GM12864 (cell line): ENCODE results near the gene MYH7.

ENCODE experiments used
- DNase-seq: peaks from one replicate; pipeline ENCODE4 v3.0.0-alpha.2; 2011; ENCODE audit warnings: low read depth
- H3K4me3 ChIP-seq: 2 replicates; pipeline ENCODE4 v1.5.1; 2011; ENCODE audit warnings: mild to moderate bottlenecking, low read depth, low read length, control low read depth
- TF ChIP-seq, protein P1 (sequence below): IDR thresholded peaks from 2 replicates; pipeline ENCODE4 v1.5.1; 2011; ENCODE audit warnings: low read depth, mild to moderate bottlenecking, moderate library complexity, low read length, control low read depth, inconsistent platforms; ENCODE audit errors: missing control alignments

Gene MYH7

GRCh38 chr14:23380197-23380914 is 55.1 kb downstream of the MYH7 start:
- TF ChIP-seq, protein P1, sequence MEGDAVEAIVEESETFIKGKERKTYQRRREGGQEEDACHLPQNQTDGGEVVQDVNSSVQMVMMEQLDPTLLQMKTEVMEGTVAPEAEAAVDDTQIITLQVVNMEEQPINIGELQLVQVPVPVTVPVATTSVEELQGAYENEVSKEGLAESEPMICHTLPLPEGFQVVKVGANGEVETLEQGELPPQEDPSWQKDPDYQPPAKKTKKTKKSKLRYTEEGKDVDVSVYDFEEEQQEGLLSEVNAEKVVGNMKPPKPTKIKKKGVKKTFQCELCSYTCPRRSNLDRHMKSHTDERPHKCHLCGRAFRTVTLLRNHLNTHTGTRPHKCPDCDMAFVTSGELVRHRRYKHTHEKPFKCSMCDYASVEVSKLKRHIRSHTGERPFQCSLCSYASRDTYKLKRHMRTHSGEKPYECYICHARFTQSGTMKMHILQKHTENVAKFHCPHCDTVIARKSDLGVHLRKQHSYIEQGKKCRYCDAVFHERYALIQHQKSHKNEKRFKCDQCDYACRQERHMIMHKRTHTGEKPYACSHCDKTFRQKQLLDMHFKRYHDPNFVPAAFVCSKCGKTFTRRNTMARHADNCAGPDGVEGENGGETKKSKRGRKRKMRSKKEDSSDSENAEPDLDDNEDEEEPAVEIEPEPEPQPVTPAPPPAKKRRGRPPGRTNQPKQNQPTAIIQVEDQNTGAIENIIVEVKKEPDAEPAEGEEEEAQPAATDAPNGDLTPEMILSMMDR = no peak
- no peak overlapping the region for H3K4me3 ChIP-seq
- DNase-seq = no peak

DNA sequence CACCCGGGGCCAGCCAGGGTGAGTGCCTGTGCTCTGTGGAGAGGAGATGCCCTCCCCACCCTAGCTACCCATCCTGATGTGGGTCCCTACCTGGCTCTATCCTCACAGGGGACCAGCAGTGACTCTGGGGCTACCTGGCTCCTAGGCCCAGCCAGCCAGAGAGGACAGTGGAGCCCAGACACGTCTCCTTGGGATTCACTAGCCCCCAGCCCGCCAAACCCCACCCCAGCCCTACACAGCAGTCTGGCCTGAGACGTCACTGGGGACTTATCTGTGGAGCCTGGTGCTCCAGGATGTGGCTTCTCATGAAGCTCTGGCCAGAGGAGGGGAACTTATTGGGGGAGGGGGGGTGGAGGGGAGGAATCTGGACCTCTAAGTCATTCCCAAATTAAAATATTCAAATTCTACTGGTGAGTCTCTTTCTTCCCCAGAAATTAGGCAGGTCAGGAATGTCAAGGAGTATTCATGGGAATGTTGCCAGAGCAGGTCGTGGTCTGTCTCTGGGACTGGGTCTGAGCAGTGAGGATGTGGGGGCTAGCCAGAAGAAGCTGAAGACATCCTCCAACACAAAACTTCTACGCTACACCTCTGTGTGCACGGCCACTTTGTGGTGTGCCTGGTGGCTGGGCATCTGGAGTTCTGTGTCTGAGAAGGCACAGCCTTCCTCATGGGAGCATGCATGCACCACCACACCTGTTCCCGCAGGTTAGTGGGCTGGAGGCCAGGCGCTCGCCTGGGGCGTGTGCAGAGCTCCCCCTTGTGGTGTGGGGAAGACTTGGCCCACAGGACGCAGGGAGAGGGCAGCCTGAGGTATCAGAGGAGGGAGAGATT is 55.9 kb downstream of the MYH7 start:
- TF ChIP-seq, protein P1 = peak; percentile 96
- DNase-seq = peak; percentile 4
- no peak overlapping the region for H3K4me3 ChIP-seq

DNA sequence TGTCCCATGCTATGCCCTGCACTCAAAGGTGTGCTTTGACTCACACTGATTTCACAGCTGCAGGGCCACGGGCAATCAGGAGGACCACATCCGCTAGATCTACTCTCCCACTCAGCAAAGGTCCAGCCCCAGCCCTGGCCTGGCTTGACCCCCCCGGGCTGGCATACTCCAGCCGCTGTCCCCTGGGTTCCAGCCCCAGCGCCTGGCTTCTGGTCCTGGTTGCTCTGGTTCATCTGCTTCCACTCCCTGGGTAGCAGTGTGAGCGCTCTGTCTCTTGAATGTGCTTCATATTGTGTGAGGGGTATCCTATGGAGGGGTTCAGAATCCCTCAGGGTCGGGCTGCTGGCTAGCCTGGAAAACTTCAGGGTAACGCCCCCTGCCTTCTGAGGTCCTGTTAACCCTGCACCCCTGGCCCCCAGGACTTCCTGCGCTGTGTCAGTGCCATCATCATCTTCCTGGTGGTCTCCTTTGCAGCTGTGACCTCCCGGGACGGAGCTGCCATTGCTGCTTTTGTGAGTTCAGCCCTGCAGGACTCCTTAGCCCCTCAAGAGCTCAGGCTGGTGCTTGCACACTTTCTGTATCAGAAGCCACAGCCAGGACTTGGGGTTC is 56.7 kb downstream of the MYH7 start:
- no peak overlapping the region for H3K4me3 ChIP-seq
- TF ChIP-seq, protein P1 = no peak
- DNase-seq = no peak

GRCh38 chr14:23377573-23378563 is 57.6 kb downstream of the MYH7 start:
- H3K4me3 ChIP-seq = no peak overlapping the region
- DNase-seq = no peak
- TF ChIP-seq, protein P1 = no peak

DNA sequence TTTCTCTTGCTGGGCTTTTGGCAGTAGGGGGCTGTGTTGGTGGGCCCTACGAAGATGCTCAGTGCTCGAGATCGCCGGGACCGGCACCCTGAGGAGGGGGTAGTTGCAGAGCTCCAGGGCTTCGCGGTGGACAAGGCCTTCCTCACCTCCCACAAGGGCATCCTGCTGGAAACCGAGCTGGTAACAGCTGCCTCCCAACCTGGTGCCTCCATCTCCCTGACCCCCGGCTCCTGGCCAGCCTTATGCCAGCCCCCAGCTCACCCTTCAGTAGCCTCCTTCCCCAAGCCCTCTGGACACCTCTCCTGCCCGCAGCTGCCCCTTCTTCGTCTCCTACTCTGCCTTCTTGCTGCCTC is 58.3 kb downstream of the MYH7 start:
- DNase-seq = no peak
- TF ChIP-seq, protein P1 = no peak
- H3K4me3 ChIP-seq = no peak overlapping the region

DNA sequence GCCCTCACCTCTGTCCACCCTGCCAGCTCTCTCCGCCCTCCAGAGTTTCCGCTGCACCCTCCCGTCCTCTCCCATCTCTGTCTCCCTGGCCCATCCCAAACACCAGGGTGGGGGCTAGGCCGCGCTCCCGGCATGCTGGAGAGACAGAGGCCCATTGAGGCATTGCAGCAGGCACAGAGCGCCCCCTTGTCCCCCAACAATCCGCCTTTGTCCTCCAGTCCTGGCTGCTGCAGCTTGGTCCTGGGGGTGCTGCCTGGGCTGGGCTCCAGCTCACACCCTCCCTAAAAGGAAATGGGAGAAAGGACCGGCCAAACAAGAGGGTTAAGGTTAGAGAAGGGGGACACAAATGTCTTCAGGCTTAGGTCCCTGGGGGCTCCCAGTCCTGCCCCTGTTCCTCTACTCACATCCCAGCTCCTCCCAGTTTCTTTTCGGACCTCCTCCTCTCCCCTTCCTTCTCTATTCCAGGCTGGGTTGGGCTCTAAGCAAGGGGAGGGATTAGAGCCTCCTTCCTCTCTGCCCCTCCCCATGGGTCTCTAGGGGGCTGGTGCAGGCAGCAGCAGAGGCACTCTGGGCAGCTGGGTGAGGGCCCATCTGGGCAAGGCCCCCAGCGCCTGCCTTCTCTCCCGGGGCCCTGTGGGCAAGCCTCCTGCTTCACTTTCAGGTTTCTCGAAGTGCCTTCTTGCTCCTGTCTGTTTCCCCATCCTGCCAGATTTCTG is 58.8 kb downstream of the MYH7 start, which contains the start of gene CMTM5:
Gene CMTM5, plus strand, starts transcription at position 565 of the 716 bp plus-strand sequence. CDS start 206 bp downstream, outside the sequence.
- TF ChIP-seq, protein P1 = no peak
- no peak within 1 kb of the TSS for H3K4me3 ChIP-seq
- DNase-seq = no peak
